GM12878 (cell line): ENCODE measurements around the gene PLEKHM2.

ENCODE experiments used
- BCL3 ChIP-seq: IDR thresholded peaks from 2 replicates; pipeline ENCODE4 v1.6.1; 2011; ENCODE audit warnings: borderline replicate concordance, low read depth, mild to moderate bottlenecking, moderate library complexity, low read length; ENCODE audit not compliant: insufficient read depth, poor library complexity, severe bottlenecking
- CTCF ChIP-seq, 3 experiments: IDR thresholded peaks in 2 of 3; conservative IDR thresholded peaks in 1 of 3; 2 replicates each; pipeline ENCODE4 v1.5.1; 2011; ENCODE audit warnings: low read depth in 3 of 3, low read length in 3 of 3, mild to moderate bottlenecking in 3 of 3, control low read depth in 2 of 3, moderate library complexity in 2 of 3, inconsistent platforms in 1 of 3, mixed read lengths in 1 of 3; ENCODE audit not compliant: control insufficient read depth in 2 of 3, insufficient read depth in 1 of 3; ENCODE audit errors: extremely low read depth in 1 of 3
- MLLT1 ChIP-seq: fragments of 450-650 bp; IDR thresholded peaks from 2 replicates; pipeline ENCODE4 v1.6.1; 2016; ENCODE audit warnings: mild to moderate bottlenecking

- no peak for TF ChIP-seq BCL3
- TF ChIP-seq MLLT1, result no peak
- TF ChIP-seq CTCF (IDR thresholded peaks at IDR 0.05 in 2 of 3, conservative IDR thresholded peaks at IDR 0.05 in 1 of 3; ENCODE audit: control insufficient read depth in 2 of 3, extremely low read depth in 1 of 3, insufficient read depth in 1 of 3, low read depth in 3 of 3, low read length in 3 of 3), result no peak
Observed at GRCh38 chr1:15727021-15727420, 42.9 kb downstream of the PLEKHM2 start.
